GM10266 (cell line): ENCODE measurements around the gene CEP95.
A peak's percentile ranks its signal among the peaks of the same experiment; 100 is the strongest.

Experiments used
- DNase-seq: peaks from one replicate; pipeline ENCODE4 v3.0.0; 2012; ENCODE audit errors: extremely low spot score
- TF ChIP-seq, protein P1 (sequence below): IDR thresholded peaks from 2 replicates; pipeline ENCODE4 v1.5.1; 2012; ENCODE audit warnings: mild to moderate bottlenecking, low read depth; ENCODE audit not compliant: control insufficient read depth, insufficient read depth; ENCODE audit errors: missing control alignments

The CEP95 gene

DNA sequence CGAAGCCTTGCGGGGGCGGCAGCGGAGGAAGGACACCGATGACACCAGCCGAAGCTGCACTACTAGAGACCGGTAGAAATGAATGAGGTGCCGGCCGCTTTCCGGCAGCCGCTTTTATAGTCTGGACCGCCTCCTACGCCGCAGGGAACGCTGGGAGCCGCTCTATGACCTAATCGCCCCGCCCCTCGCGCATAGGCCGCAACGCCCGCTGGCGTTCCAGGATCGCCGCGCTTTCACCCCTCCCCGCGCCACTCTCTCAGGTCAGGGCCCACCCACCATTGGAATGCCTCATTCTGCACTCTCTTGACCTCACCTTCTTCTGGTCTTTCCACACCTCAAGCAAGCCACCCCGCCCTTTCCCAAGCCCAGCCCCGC, 589 bp upstream of the CEP95 start, which contains the start of gene DDX5:
Gene DDX5 (minus strand): TSS at position 89 of the 375 bp plus-strand sequence. CDS start 170 bp downstream, outside the sequence.
- TF ChIP-seq, protein P1, sequence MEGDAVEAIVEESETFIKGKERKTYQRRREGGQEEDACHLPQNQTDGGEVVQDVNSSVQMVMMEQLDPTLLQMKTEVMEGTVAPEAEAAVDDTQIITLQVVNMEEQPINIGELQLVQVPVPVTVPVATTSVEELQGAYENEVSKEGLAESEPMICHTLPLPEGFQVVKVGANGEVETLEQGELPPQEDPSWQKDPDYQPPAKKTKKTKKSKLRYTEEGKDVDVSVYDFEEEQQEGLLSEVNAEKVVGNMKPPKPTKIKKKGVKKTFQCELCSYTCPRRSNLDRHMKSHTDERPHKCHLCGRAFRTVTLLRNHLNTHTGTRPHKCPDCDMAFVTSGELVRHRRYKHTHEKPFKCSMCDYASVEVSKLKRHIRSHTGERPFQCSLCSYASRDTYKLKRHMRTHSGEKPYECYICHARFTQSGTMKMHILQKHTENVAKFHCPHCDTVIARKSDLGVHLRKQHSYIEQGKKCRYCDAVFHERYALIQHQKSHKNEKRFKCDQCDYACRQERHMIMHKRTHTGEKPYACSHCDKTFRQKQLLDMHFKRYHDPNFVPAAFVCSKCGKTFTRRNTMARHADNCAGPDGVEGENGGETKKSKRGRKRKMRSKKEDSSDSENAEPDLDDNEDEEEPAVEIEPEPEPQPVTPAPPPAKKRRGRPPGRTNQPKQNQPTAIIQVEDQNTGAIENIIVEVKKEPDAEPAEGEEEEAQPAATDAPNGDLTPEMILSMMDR: no peak
- DNase-seq: peak; percentile 93

DNA sequence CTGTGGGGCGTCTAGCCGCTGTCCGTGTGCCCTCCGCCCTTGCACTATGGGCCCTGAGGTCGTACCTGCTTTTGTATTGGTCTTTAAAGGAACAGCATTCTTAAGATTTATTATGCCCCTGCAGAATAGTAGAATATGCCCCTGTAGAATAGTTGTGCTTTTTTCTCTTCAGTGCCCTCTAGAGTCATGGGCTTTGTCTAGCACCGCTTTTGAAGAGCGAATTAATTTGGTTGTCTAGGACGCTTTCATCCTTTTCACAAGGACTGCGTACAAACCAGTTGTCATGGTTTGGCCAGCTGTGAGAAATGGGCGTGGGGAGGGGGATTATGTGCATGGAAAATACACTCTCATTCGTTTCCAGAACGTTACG, 621 bp downstream of the CEP95 start:
- TF ChIP-seq, protein P1: peak; percentile 62
- peak; percentile 57 for DNase-seq

DNA sequence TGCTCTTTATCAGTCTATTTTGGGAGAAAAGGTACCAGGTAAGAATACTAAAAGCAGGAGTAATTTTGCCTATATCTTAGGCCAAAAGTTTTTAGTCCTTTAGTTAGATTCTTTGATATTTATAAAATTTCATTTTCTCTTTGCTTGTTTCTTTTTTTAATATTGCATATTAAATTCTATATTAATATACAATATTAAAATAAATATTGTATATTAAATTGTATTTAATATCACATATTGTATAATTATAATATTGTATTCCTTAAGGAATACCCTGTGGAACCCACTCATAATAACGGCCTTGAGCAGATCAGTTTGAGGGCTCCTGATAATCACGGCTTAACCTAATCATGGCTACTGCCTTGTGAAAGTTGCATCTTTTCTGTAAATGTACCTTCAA, 1.9 kb downstream of the CEP95 start:
- DNase-seq: no peak
- TF ChIP-seq, protein P1: no peak

DNA sequence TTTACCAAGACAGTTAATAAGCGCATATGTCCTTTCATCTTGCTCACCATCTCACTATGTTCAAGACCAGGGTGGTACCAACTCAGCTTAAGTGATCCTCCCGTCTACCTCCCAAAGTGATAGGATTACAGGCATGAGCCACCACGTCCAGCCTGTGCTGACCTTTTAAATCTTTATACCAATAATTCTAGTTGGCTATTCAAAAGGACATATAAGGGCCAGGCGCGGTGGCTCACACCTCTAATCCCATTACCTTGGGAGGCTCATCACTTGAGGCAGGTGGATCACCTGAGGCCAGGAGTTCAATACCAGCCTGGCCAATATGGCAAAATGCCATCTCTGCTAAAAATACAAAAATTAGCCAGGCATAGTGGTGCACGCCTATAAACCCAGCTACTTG, 2.4 kb downstream of the CEP95 start:
- TF ChIP-seq, protein P1: no peak
- no peak for DNase-seq

DNA sequence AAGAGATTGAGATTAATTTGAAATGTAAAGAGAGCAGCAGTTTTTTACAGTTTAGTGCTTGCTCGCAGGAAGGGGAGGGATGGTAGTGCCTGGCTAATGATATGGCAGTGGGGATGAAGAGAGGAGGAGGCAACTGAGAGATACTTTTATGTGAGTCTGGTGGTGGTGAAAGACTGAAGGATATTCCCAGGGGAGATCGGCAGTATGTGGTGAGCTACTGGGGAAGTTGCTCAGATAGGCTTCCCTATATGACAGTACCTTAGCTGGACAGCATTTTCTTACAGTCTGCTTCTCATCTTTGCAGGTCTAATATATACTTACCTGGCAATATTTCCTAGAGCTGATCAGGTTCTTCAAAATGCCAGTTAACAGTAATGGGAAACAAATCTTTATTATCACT, 8.6 kb downstream of the CEP95 start:
- TF ChIP-seq, protein P1: no peak
- DNase-seq: no peak

DNA sequence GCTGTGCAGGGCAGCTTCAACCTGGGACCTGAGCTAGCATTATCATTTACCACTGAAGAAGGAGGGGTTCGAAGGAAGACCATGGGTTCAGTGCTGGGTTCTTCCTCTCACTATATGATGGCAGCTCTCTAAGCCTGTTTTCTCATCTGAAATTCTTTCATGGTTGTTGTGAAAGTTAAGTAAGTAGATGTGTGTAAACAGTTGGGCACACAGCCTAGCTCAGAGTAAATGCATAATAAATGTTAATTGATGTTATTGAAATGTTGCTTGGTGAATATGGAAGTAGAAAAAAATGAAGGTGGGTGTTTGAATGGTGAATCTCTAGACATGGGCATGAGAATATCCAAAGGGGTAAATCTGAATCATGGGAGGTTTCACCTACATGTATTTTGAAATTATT, 9.1 kb downstream of the CEP95 start:
- TF ChIP-seq, protein P1: no peak
- no peak for DNase-seq

DNA sequence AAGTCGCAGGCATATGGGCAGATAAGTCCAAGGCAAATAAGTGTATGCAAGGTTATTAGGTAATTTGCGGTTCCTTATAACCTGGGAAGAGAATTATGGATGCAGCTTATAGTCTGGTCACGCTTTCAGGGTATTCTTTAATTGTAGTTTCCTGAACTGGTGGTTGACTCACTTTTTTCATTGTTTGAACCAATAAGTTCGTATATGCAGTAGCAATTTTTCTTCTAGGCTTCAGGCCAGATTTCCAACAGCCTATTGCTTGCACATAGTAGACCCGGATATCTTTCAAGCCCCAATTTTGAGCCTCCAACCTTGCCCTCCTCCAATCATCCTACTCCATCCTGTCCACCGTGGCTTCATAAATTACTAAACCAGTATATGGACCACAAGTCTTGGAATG, 12.8 kb downstream of the CEP95 start:
- TF ChIP-seq, protein P1: no peak
- DNase-seq: no peak
